CD4-positive, alpha-beta T cell (primary cell): ENCODE results near the gene GPR156. TPM values are rescaled to one million over a fixed set of nuclear protein-coding genes. Genes with fewer than 3 reads are reported as not detected.
"Not testable (repeated sequence)": the region's sequence is repeated elsewhere in the genome, so short reads cannot be mapped to it uniquely, and the experiment has no call there.

ENCODE experiments used
- ATAC-seq: fragments of 200-7000 bp; cut with Tn5 transposase; one replicate; pipeline ENCODE4 v1.10.0; 2022; ENCODE audit warnings: mild to moderate bottlenecking; ENCODE audit not compliant: poor library complexity
- CTCF ChIA-PET: fragments of 350-600 bp; sonication (Branson Sonifier 250); formaldehyde crosslinking; loops from one replicate; lab custom pipeline; 2021; ENCODE audit warnings: antibody characterized with exemption, inconsistent platforms; lab: Charles Lee
- POLR2A ChIA-PET: fragments of 350-600 bp; sonication (Branson Sonifier 250); formaldehyde crosslinking; loops from one replicate; lab custom pipeline; 2021; ENCODE audit warnings: antibody characterized with exemption, inconsistent platforms; lab: Charles Lee
- DNase-seq, 14 experiments: peaks; one replicate each; pipeline ENCODE4 v3.0.0-alpha.2; 2013 to 2020; ENCODE audit warnings: mixed read lengths in 2 of 14
- H3K27ac ChIP-seq, 2 donors: one replicate each; pipeline versions ENCODE4 v1.5.1 to v1.7.0; 2013; ENCODE audit warnings: low read length in 2 of 2, low read depth in 1 of 2, mild to moderate bottlenecking in 1 of 2
- H3K27me3 ChIP-seq, 2 experiments: 1 replicate in 1 of 2; 2 replicates in 1 of 2; pipeline versions ENCODE4 v1.6.1 to v1.7.0; 2013; ENCODE audit warnings: low read length in 2 of 2, control low read depth in 1 of 2, mild to moderate bottlenecking in 1 of 2, moderate library complexity in 1 of 2; ENCODE audit not compliant: insufficient read depth in 2 of 2, control insufficient read depth in 1 of 2
- H3K36me3 ChIP-seq: one replicate; pipeline ENCODE4 v1.6.1; 2013; ENCODE audit warnings: low read length, control low read depth; ENCODE audit not compliant: insufficient read depth
- H3K4me1 ChIP-seq: one replicate; pipeline ENCODE4 v1.6.1; 2013; ENCODE audit warnings: low read length, control low read depth; ENCODE audit not compliant: insufficient read depth
- H3K4me3 ChIP-seq: one replicate; pipeline ENCODE4 v1.5.1; 2013; ENCODE audit warnings: mild to moderate bottlenecking, low read length, moderate library complexity
- H3K9me3 ChIP-seq, 2 experiments: 1 replicate in 1 of 2; 2 replicates in 1 of 2; pipeline versions ENCODE4 v1.6.1 to v1.7.0; 2013; ENCODE audit warnings: low read length in 2 of 2, mild to moderate bottlenecking in 2 of 2, control low read depth in 1 of 2, moderate library complexity in 1 of 2; ENCODE audit not compliant: control insufficient read depth in 1 of 2, insufficient read depth in 1 of 2
- H3K27ac Mint-ChIP-seq: one replicate; pipeline ENCODE4 v1.8.0; 2020; ENCODE audit warnings: mixed read lengths
- H3K27me3 Mint-ChIP-seq: one replicate; pipeline ENCODE4 v1.8.0; 2021; ENCODE audit warnings: mixed read lengths
- H3K36me3 Mint-ChIP-seq: one replicate; pipeline ENCODE4 v1.8.0; 2021; ENCODE audit warnings: low read depth, mixed read lengths
- H3K4me1 Mint-ChIP-seq: one replicate; pipeline ENCODE4 v1.8.0; 2021; ENCODE audit warnings: low read depth, mixed read lengths
- H3K4me3 Mint-ChIP-seq: one replicate; pipeline ENCODE4 v1.8.0; 2020; ENCODE audit warnings: mild to moderate bottlenecking, mixed read lengths
- H3K9me3 Mint-ChIP-seq: one replicate; pipeline ENCODE4 v1.8.0; 2020; ENCODE audit warnings: mixed read lengths
- intact Hi-C, 2 experiments: fragments of 100-400 bp; cut with DNase I in 1 of 2; cut with micrococcal nuclease in 1 of 2; formaldehyde crosslinking; loops; one replicate each; pipeline versions ENCODE4 v1.15.1 to v1.9.0; 2023 to 2025; cut with DNase I, micrococcal nuclease
- total RNA-seq, 174 experiments: library from RNA in 2 of 174; stranded (reverse) in 2 of 174; gene quantifications; one replicate each; pipeline ENCODE4 v1.2.3 and lab custom pipeline; 2021 to 2026
- TF ChIP-seq, protein P1 (sequence below): fragments of 200-600 bp; IDR thresholded peaks from one replicate; pipeline ENCODE4 v1.8.0; 2022; ENCODE audit warnings: antibody characterized with exemption, mild to moderate bottlenecking

GPR156 gene
- total RNA-seq, 2 experiments from 2014 or later, result 0.17 to 0.27 TPM

DNA sequence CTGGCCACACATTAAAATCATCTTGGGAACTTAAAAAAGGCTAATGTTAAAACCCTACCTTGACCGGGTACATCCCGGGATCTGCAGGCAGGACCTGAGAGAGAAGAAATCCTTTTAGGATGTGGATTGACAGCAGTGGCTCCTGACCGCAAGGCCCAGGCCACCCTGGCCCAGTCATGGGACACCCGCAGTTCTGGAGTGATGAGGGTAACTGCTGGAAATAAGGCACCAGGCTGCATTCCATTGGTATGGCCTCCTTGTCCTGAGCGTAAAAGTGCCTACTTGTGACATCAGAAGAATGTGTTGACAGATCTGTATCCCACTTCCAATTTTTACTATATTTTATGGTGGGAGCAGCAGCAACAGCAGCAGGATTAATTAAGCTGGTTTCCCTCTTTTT is 127.3 kb downstream of the GPR156 start:
- Mint-ChIP-seq H3K36me3 (peaks cover 4% of the 10 kb centered on the region), H3K27me3 (no peaks in the 10 kb centered on the region), H3K27ac (no peak overlapping the region), H3K9me3 (peaks cover 3% of the 10 kb centered on the region), H3K4me1 (no peaks in the 10 kb centered on the region), H3K4me3 (no peak overlapping the region)
- H3K27me3 ChIP-seq, result peaks cover 0 to 2% of the 10 kb centered on the region in 2 experiments
- DNase-seq, result no peak
- TF ChIP-seq, protein P1, sequence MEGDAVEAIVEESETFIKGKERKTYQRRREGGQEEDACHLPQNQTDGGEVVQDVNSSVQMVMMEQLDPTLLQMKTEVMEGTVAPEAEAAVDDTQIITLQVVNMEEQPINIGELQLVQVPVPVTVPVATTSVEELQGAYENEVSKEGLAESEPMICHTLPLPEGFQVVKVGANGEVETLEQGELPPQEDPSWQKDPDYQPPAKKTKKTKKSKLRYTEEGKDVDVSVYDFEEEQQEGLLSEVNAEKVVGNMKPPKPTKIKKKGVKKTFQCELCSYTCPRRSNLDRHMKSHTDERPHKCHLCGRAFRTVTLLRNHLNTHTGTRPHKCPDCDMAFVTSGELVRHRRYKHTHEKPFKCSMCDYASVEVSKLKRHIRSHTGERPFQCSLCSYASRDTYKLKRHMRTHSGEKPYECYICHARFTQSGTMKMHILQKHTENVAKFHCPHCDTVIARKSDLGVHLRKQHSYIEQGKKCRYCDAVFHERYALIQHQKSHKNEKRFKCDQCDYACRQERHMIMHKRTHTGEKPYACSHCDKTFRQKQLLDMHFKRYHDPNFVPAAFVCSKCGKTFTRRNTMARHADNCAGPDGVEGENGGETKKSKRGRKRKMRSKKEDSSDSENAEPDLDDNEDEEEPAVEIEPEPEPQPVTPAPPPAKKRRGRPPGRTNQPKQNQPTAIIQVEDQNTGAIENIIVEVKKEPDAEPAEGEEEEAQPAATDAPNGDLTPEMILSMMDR, result no peak
- CTCF ChIA-PET, result no interaction called here
- H3K9me3 ChIP-seq, result peaks cover 8 to 9% of the 10 kb centered on the region in 2 experiments
- H3K4me3 ChIP-seq, result no peak overlapping the region
- no peak overlapping the region for H3K27ac ChIP-seq
- POLR2A ChIA-PET, result no interaction called here
- H3K36me3 ChIP-seq, result no peaks in the 10 kb centered on the region
- ATAC-seq, result no peak
- no peaks in the 10 kb centered on the region for H3K4me1 ChIP-seq
- intact Hi-C loops, result no loop called here

GRCh38 chr3:120157113-120157512 is 127.9 kb downstream of the GPR156 start:
- H3K27ac Mint-ChIP-seq, result no peak overlapping the region
- ChIA-PET POLR2A (no interaction called here), CTCF (no interaction called here)
- H3K4me3 Mint-ChIP-seq, result no peak overlapping the region
- Histone ChIP-seq H3K4me1 (no peaks in the 10 kb centered on the region), H3K4me3 (no peak overlapping the region), H3K27me3 (no peaks in the 10 kb centered on the region), H3K9me3 (peaks cover 8 to 9% of the 10 kb centered on the region in 2 experiments), H3K36me3 (no peaks in the 10 kb centered on the region), H3K27ac (no peak overlapping the region)
- DNase-seq, result no peak
- TF ChIP-seq, protein P1, result no peak
- H3K4me1 Mint-ChIP-seq, result no peaks in the 10 kb centered on the region
- ATAC-seq, result no peak
- no peaks in the 10 kb centered on the region for H3K27me3 Mint-ChIP-seq
- peaks cover 3% of the 10 kb centered on the region for H3K9me3 Mint-ChIP-seq
- intact Hi-C loops, result no loop called here
- H3K36me3 Mint-ChIP-seq, result peaks cover 4% of the 10 kb centered on the region

- peaks cover 4% of the 10 kb centered on the region for H3K36me3 Mint-ChIP-seq
- intact Hi-C loops, result no loop called here
- H3K27ac Mint-ChIP-seq, result no peak overlapping the region
- no peaks in the 10 kb centered on the region for H3K4me1 ChIP-seq
- TF ChIP-seq, protein P1, result no peak
- no peaks in the 10 kb centered on the region for H3K27me3 Mint-ChIP-seq
- H3K9me3 Mint-ChIP-seq, result peaks cover 3% of the 10 kb centered on the region
- no peak for DNase-seq
- ChIA-PET CTCF (interaction anchor here (0.6 kb wide), 1 partner anchor 10 kb away, joined by 3 read pairs; no protein-coding TSS in a partner anchor), POLR2A (no interaction called here)
- H3K36me3 ChIP-seq, result no peaks in the 10 kb centered on the region
- no peaks in the 10 kb centered on the region for H3K27me3 ChIP-seq
- H3K4me3 ChIP-seq, result no peak overlapping the region
- H3K4me3 Mint-ChIP-seq, result no peak overlapping the region
- peaks cover 8 to 9% of the 10 kb centered on the region in 2 experiments for H3K9me3 ChIP-seq
- no peak for ATAC-seq
- H3K27ac ChIP-seq, result no peak overlapping the region
- H3K4me1 Mint-ChIP-seq, result no peaks in the 10 kb centered on the region
These were observed 128.3 kb downstream of the GPR156 start for GRCh38 chr3:120156699-120157098.

DNA sequence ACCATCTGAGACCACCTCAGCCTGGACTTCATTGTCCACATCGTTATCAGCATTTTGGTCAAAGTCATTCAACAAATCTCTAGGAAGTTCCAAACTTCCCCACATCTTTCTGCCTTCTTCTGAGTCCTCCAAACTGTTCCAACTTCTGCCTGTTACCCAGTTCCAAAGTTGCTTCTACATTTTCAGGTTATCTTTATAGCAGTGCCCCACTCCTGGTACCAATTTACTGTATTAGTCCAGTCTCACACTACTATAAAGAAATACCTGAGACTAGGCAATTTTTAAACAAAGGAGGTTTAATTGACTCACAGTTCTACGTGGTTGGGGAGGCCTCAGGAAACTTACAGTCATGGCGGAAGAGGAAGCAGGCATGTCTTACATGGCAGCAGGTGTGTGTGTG is 129.3 kb downstream of the GPR156 start:
- intact Hi-C loops, H3K27me3 Mint-ChIP-seq, POLR2A ChIA-PET: not testable (repeated sequence)

More for the DNA sequence above, 129.3 kb downstream of the GPR156 start:
- H3K36me3 ChIP-seq, H3K4me1 Mint-ChIP-seq, H3K36me3 Mint-ChIP-seq, DNase-seq, ATAC-seq, H3K27me3 ChIP-seq, H3K27ac Mint-ChIP-seq, H3K9me3 ChIP-seq, H3K4me1 ChIP-seq, H3K4me3 ChIP-seq, H3K9me3 Mint-ChIP-seq, H3K27ac ChIP-seq, CTCF ChIA-PET, H3K4me3 Mint-ChIP-seq: not testable (repeated sequence)
